Inferior parietal cortex (tissue), 1 donor: ENCODE data around the gene CNNM2.
"Not testable (repeated sequence)": the region's sequence is repeated elsewhere in the genome, so short reads cannot be mapped to it uniquely, and the experiment has no call there.

ENCODE experiments used
- DNase-seq: peaks from one replicate; pipeline ENCODE4 v3.0.0-alpha.2; 2016; ENCODE audit errors: extremely low spot score

The CNNM2 gene

GRCh38 chr10:103106539-103106938 is 188.4 kb downstream of the CNNM2 start:
- DNase-seq = no peak

GRCh38 chr10:103109821-103110220 is 191.7 kb downstream of the CNNM2 start:
- no peak for DNase-seq

- no peak for DNase-seq
Measured at GRCh38 chr10:103110407-103110806, 192.3 kb downstream of the CNNM2 start.

- DNase-seq = peak; percentile 80
Measured at GRCh38 chr10:103111031-103111917, 193.2 kb downstream of the CNNM2 start.

GRCh38 chr10:103111918-103112877 is 194.1 kb downstream of the CNNM2 start:
- DNase-seq = no peak

- no peak for DNase-seq
Measured at GRCh38 chr10:103114876-103115275, 196.8 kb downstream of the CNNM2 start.

GRCh38 chr10:103117247-103117646 is 199.2 kb downstream of the CNNM2 start:
- DNase-seq = no peak

- no peak for DNase-seq
Measured at GRCh38 chr10:103120546-103120945, 202.5 kb downstream of the CNNM2 start.

- no peak for DNase-seq
Measured at GRCh38 chr10:103120977-103121735, 203.1 kb downstream of the CNNM2 start.

GRCh38 chr10:103123282-103124024 is 205.4 kb downstream of the CNNM2 start:
- DNase-seq = no peak

- no peak for DNase-seq
Measured at GRCh38 chr10:103124420-103125096, 206.5 kb downstream of the CNNM2 start.

GRCh38 chr10:103125323-103126267 is 207.5 kb downstream of the CNNM2 start:
- DNase-seq = no peak

GRCh38 chr10:103127241-103127640 is 209.1 kb downstream of the CNNM2 start:
- no peak for DNase-seq

GRCh38 chr10:103130180-103130579 is 212.1 kb downstream of the CNNM2 start:
- not testable (repeated sequence) for DNase-seq

- no peak for DNase-seq
Measured at GRCh38 chr10:103130910-103131309, 212.8 kb downstream of the CNNM2 start.

GRCh38 chr10:103135168-103135567 is 217.1 kb downstream of the CNNM2 start:
- not testable (repeated sequence) for DNase-seq

- no peak for DNase-seq
Measured at GRCh38 chr10:103139803-103140202, 221.7 kb downstream of the CNNM2 start.
